HG03139 (cell line): ENCODE data around the gene SETD5.

Experiments
- ATAC-seq: cut with Tn5 transposase; IDR thresholded peaks from one replicate; pipeline ENCODE4 v1.9.1; 2021; ENCODE audit not compliant: unreplicated experiment

The SETD5 gene

DNA sequence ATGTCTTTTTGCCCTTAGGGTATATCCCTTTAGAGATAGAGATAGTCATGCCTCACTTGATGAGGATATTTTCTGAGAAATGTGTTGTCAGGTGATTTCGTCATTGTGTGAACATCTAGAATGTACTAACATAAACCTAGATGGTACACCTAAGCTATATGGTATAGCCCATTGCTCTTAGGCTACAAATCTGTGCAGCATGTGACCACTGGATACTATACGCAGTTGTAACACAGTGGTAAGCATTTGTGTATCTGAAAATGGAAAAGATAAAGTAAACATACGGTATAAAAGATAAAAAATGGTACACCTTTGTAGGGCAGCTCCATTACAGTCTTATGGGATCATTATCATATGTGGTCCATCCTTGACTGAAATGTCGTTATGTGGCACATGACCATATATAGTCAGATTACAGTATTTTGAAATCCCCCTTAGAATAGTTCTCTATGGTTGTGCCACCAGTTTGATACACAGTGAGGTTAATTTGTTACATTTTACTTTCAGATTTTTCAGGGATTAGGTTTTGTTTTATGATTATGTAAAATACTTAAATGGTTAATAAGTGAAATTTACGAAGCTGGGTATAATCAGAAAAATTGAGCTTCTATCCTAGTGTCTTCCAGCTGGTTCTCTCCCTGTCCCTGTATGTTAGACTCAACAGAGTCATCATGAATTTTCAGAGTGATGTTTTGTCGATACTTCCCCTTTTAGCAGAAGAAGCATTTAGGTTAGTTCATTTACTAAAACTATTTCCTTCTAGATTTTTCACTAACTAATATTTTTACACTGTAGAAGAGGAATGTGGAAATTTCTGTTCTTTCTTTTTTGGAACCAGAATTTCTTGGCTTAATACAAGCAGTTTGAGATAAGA lies 12.8 kb downstream of the SETD5 start:
- ATAC-seq: no peak

- ATAC-seq: no peak
Measured at GRCh38 chr3:9411302-9411701, 13.9 kb downstream of the SETD5 start.

- ATAC-seq: no peak
Measured at GRCh38 chr3:9412293-9412692, 14.9 kb downstream of the SETD5 start.

DNA sequence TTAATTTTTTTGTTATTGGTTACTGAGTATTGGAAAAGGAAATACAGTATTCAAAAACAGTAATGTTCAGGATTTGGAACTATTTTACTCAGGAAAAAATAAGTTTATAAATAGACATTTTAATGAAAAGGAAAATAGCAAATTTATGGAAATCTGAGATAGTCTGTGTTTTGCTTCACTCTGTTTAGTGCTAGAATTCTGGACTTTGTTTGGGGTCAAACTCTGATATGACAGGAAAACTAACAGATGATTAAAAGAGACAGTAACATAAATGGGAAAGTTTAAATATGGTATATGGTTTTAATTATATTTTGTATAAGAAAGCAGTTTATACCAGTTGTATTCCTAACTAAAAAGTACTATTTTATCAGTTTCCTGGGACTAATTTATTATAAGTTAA lies 17.4 kb downstream of the SETD5 start:
- no peak for ATAC-seq

GRCh38 chr3:9415485-9416138 lies 18.2 kb downstream of the SETD5 start:
- no peak for ATAC-seq

DNA sequence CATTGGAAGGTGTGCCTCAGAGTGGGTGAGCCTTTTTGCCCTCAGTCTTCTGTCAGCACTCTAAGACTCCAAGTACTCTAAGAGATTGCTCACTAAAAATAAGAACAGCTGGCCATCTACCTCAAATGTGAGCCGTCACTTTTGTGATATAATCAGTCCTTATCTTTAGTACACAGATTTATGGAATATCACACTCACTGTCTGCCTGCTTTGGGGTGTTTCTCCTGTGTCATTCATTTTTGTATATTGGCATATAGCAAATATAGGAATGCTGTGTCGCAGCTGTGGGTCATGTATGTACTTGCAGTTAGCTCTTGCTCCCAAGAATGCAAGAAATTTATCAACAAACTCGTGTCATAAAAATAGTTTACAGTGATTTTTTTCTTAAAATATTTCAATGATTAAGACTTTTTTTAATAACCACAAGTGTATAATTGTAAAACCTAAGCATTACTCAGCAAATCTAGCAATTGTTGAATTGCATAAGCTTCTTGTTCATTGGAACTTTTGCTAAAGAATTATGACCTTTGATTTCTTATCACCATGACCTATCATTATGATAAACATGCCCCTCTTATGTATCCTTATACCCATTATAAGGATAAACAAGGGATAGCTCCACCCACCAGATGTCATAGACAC lies 18.8 kb downstream of the SETD5 start:
- no peak for ATAC-seq

DNA sequence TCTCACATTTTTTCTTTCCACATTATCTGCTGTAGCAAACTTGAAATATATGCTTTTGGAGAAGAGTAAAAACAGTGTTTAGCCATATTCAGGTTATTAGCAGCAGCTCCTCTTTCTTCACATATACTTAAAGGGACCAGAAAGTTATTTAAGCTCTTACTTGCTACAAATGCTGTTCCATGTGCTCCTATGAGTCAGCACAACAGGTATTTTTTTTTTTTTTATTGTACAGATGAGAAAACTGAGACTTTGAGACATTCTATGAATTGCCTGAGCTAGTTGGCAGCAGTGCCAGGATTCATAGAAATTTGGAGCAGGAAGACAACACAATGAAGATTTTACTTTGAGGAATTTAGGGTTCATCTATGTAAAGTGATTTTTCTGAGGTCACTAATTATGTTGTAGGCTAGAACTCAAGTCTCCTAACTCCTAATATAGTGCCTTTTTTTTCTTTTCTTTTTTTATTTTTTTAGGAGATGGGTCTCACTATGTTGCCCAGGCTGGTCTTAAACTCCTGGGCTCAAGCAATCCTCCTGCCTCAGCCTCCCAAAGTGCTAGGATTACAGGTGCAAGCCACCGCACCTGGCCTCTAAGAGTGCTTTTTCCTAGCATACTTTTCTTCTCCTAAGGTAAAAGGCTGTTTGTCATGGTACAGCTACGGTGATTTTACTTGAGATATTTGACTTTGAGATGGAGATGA lies 23.6 kb downstream of the SETD5 start:
- ATAC-seq: no peak

- no peak for ATAC-seq
Measured at GRCh38 chr3:9422712-9423424, 25.5 kb downstream of the SETD5 start.

- ATAC-seq: no peak
Measured at GRCh38 chr3:9428411-9428810, 31.0 kb downstream of the SETD5 start.

- ATAC-seq: no peak
Measured at GRCh38 chr3:9430733-9431132, 33.3 kb downstream of the SETD5 start.

DNA sequence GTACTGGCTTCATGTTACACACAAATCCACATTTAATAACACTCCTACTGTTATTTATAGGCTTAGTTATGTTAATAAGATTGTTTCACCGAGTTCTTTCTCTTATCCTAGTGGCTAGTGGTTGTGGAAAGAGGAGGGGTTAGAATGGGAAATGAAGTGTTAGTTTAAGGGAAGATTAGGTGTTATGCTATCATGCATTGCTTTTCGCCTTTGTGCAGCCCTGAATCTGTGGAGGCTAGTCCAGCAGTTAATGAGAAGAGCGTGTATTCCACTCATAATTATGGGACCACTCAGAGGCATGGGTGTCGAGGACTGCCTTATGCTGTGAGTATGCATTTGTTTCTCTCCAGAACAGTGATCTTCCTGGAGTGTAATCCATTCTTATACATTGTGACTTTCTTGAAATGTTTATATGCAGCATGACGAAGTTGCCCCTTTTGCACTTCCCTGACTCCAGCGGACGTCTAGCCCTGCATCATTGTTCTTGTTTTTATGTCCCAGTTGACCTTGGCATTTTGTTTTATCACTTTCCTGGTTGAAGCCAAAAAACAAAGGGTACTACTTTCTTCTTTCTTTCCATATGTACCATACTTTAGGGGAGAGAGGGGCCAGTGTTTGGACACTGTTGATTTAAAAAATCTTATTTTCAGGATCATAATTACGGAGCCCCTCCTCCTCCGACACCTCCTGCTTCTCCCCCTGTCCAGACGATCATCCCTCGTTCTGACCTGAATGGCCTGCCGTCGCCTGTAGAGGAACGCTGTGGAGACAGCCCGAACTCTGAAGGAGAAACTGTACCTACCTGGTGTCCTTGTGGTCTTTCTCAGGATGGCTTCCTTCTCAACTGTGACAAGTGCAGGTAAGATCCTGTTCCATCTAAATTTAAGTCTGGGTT lies 36.5 kb downstream of the SETD5 start:
- no peak for ATAC-seq

DNA sequence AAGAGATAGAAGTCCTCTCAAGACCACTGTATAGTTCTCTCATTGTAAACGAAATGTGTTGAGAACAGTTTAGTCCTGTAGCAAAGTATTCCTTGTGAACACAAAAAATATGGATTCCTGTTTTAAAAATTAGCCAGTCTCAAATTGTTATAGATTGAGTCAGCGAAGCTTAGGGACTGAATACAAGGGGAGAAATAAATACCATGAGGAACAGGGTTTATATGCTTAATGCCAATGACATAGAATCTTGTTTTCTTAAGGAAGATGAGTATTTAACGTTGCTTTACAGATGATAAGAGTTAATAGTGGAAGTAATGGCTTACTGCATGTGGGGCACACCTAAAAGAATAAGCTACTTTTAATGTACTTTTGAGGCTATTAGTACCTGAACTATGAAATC lies 37.9 kb downstream of the SETD5 start:
- no peak for ATAC-seq

DNA sequence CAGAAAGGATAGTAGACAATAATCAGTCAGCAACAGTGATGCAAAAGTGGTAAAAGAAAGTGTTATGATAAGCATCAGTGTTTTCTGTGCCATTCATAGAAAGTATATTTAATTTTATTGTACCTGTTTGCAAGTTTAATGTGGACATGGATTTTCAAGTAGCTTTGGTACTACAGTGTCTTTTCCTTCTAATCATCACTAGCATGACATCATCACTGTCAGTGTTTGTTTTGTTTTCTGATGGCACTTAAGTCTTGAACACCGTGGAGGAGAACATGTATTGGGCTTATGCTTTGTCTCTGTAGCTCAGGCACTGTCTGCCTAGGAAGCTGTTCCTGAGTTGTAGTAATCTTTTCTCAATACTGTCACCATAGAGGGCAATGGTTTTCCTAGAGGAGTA lies 41.9 kb downstream of the SETD5 start:
- ATAC-seq: no peak

GRCh38 chr3:9441501-9442221 lies 44.2 kb downstream of the SETD5 start:
- no peak for ATAC-seq

DNA sequence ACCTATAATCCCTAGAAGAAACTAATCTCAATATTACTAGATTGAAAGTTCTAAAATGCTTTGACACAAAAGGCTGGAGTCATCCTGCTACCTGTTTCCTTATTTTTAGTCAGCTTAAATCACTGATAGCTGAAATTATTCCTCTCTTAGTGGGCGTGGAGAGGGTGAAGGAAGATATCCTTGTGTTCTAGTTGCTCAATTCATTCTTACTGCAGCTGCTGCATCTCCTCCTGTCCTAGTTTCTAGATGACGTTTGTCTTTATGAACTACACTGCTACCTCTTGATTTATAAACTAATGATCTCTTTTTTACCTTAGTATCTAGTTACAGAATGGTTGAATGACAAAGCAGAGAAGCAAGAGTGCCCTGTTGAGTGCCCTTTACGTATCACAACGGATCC lies 50.7 kb downstream of the SETD5 start:
- no peak for ATAC-seq

DNA sequence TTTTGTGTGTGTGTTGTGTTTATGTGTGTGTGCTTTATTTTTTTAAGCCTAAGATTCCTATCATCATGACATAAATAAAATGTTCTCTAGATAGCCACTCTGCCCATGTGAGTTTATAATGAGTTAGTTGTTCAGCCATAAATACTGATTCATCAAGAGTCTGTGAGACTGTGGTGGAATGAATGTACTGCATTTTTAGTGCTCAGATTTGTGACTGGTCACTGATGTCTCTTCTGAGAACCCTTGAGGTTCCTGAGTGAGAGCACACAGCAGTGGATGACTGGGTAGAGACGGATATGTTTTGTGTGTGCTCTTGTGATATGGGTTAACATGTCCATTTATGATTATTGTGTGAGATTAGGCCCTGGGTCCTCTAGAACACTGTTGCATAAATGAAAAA lies 51.2 kb downstream of the SETD5 start:
- ATAC-seq: no peak

DNA sequence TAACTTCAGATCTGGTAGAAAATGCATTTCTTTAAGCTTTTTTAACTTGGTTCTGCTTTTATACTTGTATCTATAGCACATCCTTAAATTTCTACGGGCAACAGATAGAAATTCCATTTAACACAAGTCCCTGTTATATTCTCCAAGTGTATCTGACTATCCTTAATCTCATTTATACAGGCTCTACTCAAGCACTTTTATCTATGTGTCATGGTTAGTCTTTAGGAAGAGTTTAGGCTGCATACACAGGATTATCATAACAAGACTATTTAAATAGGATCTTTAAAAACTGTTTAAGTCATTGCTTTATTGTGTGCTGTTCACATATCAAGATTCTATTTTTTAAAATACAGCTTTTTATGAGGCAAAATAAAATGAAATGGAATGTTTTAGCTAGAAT lies 52.7 kb downstream of the SETD5 start:
- ATAC-seq: no peak

DNA sequence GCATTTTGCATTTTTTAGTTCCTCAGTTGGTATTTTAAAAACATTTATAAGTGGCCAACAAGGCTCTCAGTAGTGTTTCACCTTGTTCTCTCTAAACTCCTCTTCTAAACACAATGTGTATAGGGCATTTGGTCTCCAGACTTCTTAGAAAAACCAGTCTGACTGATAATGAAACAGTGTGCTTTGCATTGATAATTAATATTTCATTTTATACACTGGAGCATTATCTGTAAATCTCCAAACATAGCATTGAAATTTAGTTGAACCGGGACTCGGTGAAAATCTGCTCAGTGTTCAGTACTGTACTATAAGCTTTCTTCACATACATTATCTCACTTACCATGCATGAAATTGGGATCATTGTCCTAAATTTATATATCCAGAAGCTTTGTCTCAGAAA lies 53.6 kb downstream of the SETD5 start:
- ATAC-seq: no peak

GRCh38 chr3:9452417-9452816 lies 55.0 kb downstream of the SETD5 start:
- no peak for ATAC-seq
